Keratinocyte (primary cell): ENCODE measurements around the gene DLG2.

Experiments
- CTCF ChIP-seq, 3 experiments: IDR thresholded peaks in 1 of 3; conservative IDR thresholded peaks in 1 of 3; optimal IDR thresholded peaks in 1 of 3; 2 replicates in 2 of 3; 3 replicates in 1 of 3; pipeline versions ENCODE3 to v1.5.1; 2011; ENCODE audit warnings: low read length in 3 of 3, mild to moderate bottlenecking in 3 of 3, moderate library complexity in 2 of 3, control low read depth in 1 of 3, inconsistent platforms in 1 of 3; ENCODE audit not compliant: insufficient read depth in 2 of 3; ENCODE audit errors: extremely low read depth in 1 of 3
- EZH2 ChIP-seq: IDR thresholded peaks from one replicate; pipeline ENCODE4 v1.6.1; 2012; ENCODE audit warnings: inconsistent platforms, mild to moderate bottlenecking, low read length, moderate library complexity

GRCh38 chr11:85440273-85440672, 186.9 kb downstream of the DLG2 start:
- TF ChIP-seq CTCF (optimal IDR thresholded peaks at IDR 0.05 in 1 of 3, IDR thresholded peaks at IDR 0.05 in 1 of 3, conservative IDR thresholded peaks at IDR 0.05 in 1 of 3; ENCODE audit: extremely low read depth in 1 of 3, insufficient read depth in 2 of 3, low read length in 3 of 3) (no peak), EZH2 (no peak)
